DOHH2 (cell line): ENCODE results near the gene TTF2.
A peak's percentile ranks its signal among the peaks of the same experiment; 100 is the strongest.

Experiments used
- H3F3A ChIP-seq: fragments of 200-600 bp; sonication (generic), shearing (Covaris generic); 2 replicates; pipeline ENCODE4 v1.6.0; 2016; ENCODE audit warnings: antibody characterized with exemption, mild to moderate bottlenecking; ENCODE audit not compliant: control insufficient read depth, insufficient read depth
- H3K27ac ChIP-seq: fragments of 200-600 bp; sonication (generic); 2 replicates; pipeline ENCODE4 v1.5.1; 2014; ENCODE audit warnings: low read depth, mild to moderate bottlenecking, low read length, moderate library complexity
- H3K27me3 ChIP-seq: fragments of 200-600 bp; sonication (generic); 2 replicates; pipeline ENCODE4 v1.6.1; 2014; ENCODE audit warnings: mild to moderate bottlenecking, low read length, mixed read lengths; ENCODE audit not compliant: control insufficient read depth
- H3K36me3 ChIP-seq: fragments of 200-600 bp; sonication (generic); 2 replicates; pipeline ENCODE4 v1.6.1; 2014; ENCODE audit warnings: mild to moderate bottlenecking, low read length, moderate library complexity, mixed read lengths; ENCODE audit not compliant: control insufficient read depth
- H3K4me1 ChIP-seq: fragments of 200-600 bp; sonication (generic); 2 replicates; pipeline ENCODE4 v1.6.1; 2014; ENCODE audit warnings: mild to moderate bottlenecking, low read length, mixed read lengths; ENCODE audit not compliant: control insufficient read depth
- H3K4me2 ChIP-seq: fragments of 200-600 bp; sonication (generic); 2 replicates; pipeline ENCODE4 v1.6.0; 2014; ENCODE audit warnings: mild to moderate bottlenecking, low read length, moderate library complexity
- H3K4me3 ChIP-seq: fragments of 200-600 bp; sonication (generic); 2 replicates; pipeline ENCODE4 v1.5.1; 2014; ENCODE audit warnings: mild to moderate bottlenecking, low read length, mixed read lengths
- H3K79me2 ChIP-seq: fragments of 200-600 bp; sonication (generic); 2 replicates; pipeline ENCODE4 v1.6.1; 2014; ENCODE audit warnings: mild to moderate bottlenecking, low read length, mixed read lengths; ENCODE audit not compliant: control insufficient read depth
- H3K9me2 ChIP-seq: fragments of 200-600 bp; sonication (generic); replicated peaks from 2 replicates; pipeline ENCODE4 v1.6.1; 2014; ENCODE audit warnings: mild to moderate bottlenecking, low read length, mixed read lengths; ENCODE audit not compliant: control insufficient read depth
- H3K9me3 ChIP-seq: fragments of 200-600 bp; sonication (generic); 2 replicates; pipeline ENCODE4 v1.6.1; 2014; ENCODE audit warnings: antibody characterized with exemption, low read length, mixed read lengths; ENCODE audit not compliant: control insufficient read depth, insufficient read depth
- H4K20me1 ChIP-seq: fragments of 200-600 bp; sonication (generic); 2 replicates; pipeline ENCODE4 v1.6.0; 2014; ENCODE audit warnings: low read depth, mild to moderate bottlenecking, antibody characterized with exemption, low read length, moderate library complexity; ENCODE audit not compliant: control insufficient read depth, insufficient read depth
- CTCF ChIP-seq: fragments of 200-600 bp; sonication (generic); IDR thresholded peaks from one replicate; pipeline ENCODE4 v1.5.1; 2014; ENCODE audit warnings: antibody characterized with exemption, mild to moderate bottlenecking, low read depth, low read length; ENCODE audit not compliant: poor library complexity, severe bottlenecking
- EZH2phosphoT487 ChIP-seq: fragments of 200-600 bp; sonication (generic); IDR thresholded peaks from 2 replicates; pipeline ENCODE4 v1.6.1; 2017; ENCODE audit warnings: borderline replicate concordance, mild to moderate bottlenecking, antibody characterized with exemption, low read length, moderate library complexity, mixed read lengths

Gene TTF2

DNA sequence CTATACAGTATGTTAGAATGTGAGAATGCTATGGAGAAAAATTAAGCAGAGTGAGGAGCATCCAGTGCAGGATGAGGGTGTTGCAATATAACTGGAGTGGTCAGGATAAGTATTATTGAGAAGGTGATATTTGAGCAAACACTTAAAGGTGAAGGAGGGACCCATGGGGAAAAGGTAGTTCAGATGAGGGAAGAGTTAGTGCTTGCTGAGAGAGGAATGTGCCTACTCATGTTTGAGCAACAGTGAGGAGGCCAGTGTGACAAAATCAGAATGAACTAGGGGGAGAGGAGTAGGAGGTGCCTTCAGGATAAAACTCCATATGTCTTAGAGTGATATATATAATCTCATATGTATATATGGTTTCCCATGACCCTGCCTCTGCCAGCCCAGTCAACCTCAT, 67.7 kb downstream of the TTF2 start:
- H3F3A ChIP-seq: no peaks in the 10 kb centered on the region
- H3K79me2 ChIP-seq: no peaks in the 10 kb centered on the region
- H3K27me3 ChIP-seq: peaks cover 16% of the 10 kb centered on the region
- H3K36me3 ChIP-seq: no peaks in the 10 kb centered on the region
- H3K9me3 ChIP-seq: no peaks in the 10 kb centered on the region
- TF ChIP-seq EZH2phosphoT487 (no peak), CTCF (no peak)
- H3K4me1 ChIP-seq: no peaks in the 10 kb centered on the region
- no peak overlapping the region for H3K27ac ChIP-seq
- H3K4me3 ChIP-seq: no peak overlapping the region
- no peaks in the 10 kb centered on the region for H4K20me1 ChIP-seq
- no peak overlapping the region for H3K4me2 ChIP-seq
- no peaks in the 10 kb centered on the region for H3K9me2 ChIP-seq

GRCh38 chr1:117128323-117129079, 68.4 kb downstream of the TTF2 start:
- H3K36me3 ChIP-seq: no peaks in the 10 kb centered on the region
- H3K4me1 ChIP-seq: no peaks in the 10 kb centered on the region
- no peak overlapping the region for H3K4me3 ChIP-seq
- H3K27ac ChIP-seq: no peak overlapping the region
- H3K79me2 ChIP-seq: no peaks in the 10 kb centered on the region
- H3K4me2 ChIP-seq: no peak overlapping the region
- H3K27me3 ChIP-seq: peaks cover 16% of the 10 kb centered on the region
- no peaks in the 10 kb centered on the region for H3F3A ChIP-seq
- no peaks in the 10 kb centered on the region for H4K20me1 ChIP-seq
- TF ChIP-seq EZH2phosphoT487: no peak
- TF ChIP-seq CTCF: peak; percentile 61
- H3K9me3 ChIP-seq: no peaks in the 10 kb centered on the region
- H3K9me2 ChIP-seq: no peaks in the 10 kb centered on the region

GRCh38 chr1:117130526-117130925, 70.4 kb downstream of the TTF2 start:
- H3F3A ChIP-seq: no peaks in the 10 kb centered on the region
- H3K4me3 ChIP-seq: no peak overlapping the region
- H3K4me1 ChIP-seq: no peaks in the 10 kb centered on the region
- H3K36me3 ChIP-seq: no peaks in the 10 kb centered on the region
- no peak overlapping the region for H3K27ac ChIP-seq
- H3K27me3 ChIP-seq: peaks cover 9% of the 10 kb centered on the region
- no peak overlapping the region for H3K4me2 ChIP-seq
- no peaks in the 10 kb centered on the region for H4K20me1 ChIP-seq
- H3K9me2 ChIP-seq: no peaks in the 10 kb centered on the region
- no peaks in the 10 kb centered on the region for H3K9me3 ChIP-seq
- H3K79me2 ChIP-seq: no peaks in the 10 kb centered on the region
- TF ChIP-seq EZH2phosphoT487: no peak
- TF ChIP-seq CTCF: no peak
